OCI-LY7 (cell line): ENCODE data around the gene CNTNAP5. TPM values are rescaled to one million over a fixed set of nuclear protein-coding genes. Genes with fewer than 3 reads are reported as not detected.

Experiments used
- BruUV-seq: library from RNA; stranded (reverse); fragments of 400-500 nt; replicated peaks from 2 replicates; lab custom pipeline; 2021; lab: Mats Ljungman, UMichigan
- CTCF ChIA-PET: fragments of 300-600 bp; sonication (Branson Sonifier 250); formaldehyde crosslinking; loops from one replicate; lab custom pipeline; 2022; ENCODE audit warnings: antibody characterized with exemption; ENCODE audit not compliant: unreplicated experiment; lab: Charles Lee
- POLR2A ChIA-PET: fragments of 300-600 bp; sonication (Branson Sonifier 250); formaldehyde crosslinking; loops from one replicate; lab custom pipeline; 2022; ENCODE audit warnings: antibody characterized with exemption; lab: Charles Lee
- DNase-seq: peaks from one replicate; pipeline ENCODE4 v3.0.0-alpha.2; 2015; ENCODE audit warnings: low spot score
- H2AFZ ChIP-seq: fragments of 200-600 bp; sonication (generic), shearing (Covaris generic); 2 replicates; pipeline ENCODE4 v1.6.1; 2014; ENCODE audit warnings: mild to moderate bottlenecking, antibody characterized with exemption, low read length, moderate library complexity
- H3K27ac ChIP-seq: fragments of 200-600 bp; sonication (generic); 2 replicates; pipeline ENCODE4 v1.5.1; 2014; ENCODE audit warnings: mixed run types, low read depth, mild to moderate bottlenecking, moderate library complexity, low read length, inconsistent platforms; ENCODE audit not compliant: poor library complexity, severe bottlenecking
- H3K36me3 ChIP-seq: fragments of 200-600 bp; sonication (generic); 2 replicates; pipeline ENCODE4 v1.6.1; 2014; ENCODE audit warnings: mild to moderate bottlenecking, antibody characterized with exemption, low read length, moderate library complexity, mixed read lengths; ENCODE audit not compliant: insufficient read depth
- H3K4me1 ChIP-seq: fragments of 200-600 bp; sonication (generic); 2 replicates; pipeline ENCODE4 v1.5.1; 2014; ENCODE audit warnings: mild to moderate bottlenecking, low read length; ENCODE audit not compliant: insufficient read depth, poor library complexity, severe bottlenecking
- H3K4me2 ChIP-seq: fragments of 200-600 bp; sonication (generic); 2 replicates; pipeline ENCODE4 v1.6.1; 2014; ENCODE audit warnings: mild to moderate bottlenecking, low read length
- H3K4me3 ChIP-seq: fragments of 200-600 bp; sonication (generic); 2 replicates; pipeline ENCODE4 v1.5.1; 2014; ENCODE audit warnings: mild to moderate bottlenecking, low read depth, low read length; ENCODE audit not compliant: poor library complexity, severe bottlenecking
- H3K79me2 ChIP-seq: fragments of 200-600 bp; sonication (generic); 2 replicates; pipeline ENCODE4 v1.6.1; 2016; ENCODE audit warnings: low read depth, mild to moderate bottlenecking, low read length, moderate library complexity, mixed read lengths; ENCODE audit not compliant: insufficient read depth
- H3K9me2 ChIP-seq: fragments of 200-600 bp; sonication (generic); 2 replicates; pipeline ENCODE4 v1.6.1; 2016; ENCODE audit warnings: mild to moderate bottlenecking, low read length, mixed read lengths; ENCODE audit not compliant: insufficient read depth
- H3K9me3 ChIP-seq: fragments of 200-600 bp; sonication (generic); 2 replicates; pipeline ENCODE4 v1.6.1; 2014; ENCODE audit warnings: mild to moderate bottlenecking, mixed run types, low read length, mixed read lengths
- H4K20me1 ChIP-seq: fragments of 200-600 bp; sonication (generic); 2 replicates; pipeline ENCODE4 v1.6.1; 2014; ENCODE audit warnings: mild to moderate bottlenecking, antibody characterized with exemption, low read length, moderate library complexity, mixed read lengths; ENCODE audit not compliant: insufficient read depth
- EZH2phosphoT487 ChIP-seq: fragments of 200-600 bp; sonication (generic); IDR thresholded peaks from 2 replicates; pipeline ENCODE4 v1.6.1; 2018; ENCODE audit warnings: low read depth, borderline replicate concordance, mild to moderate bottlenecking, mixed run types, antibody characterized with exemption, low read length, moderate library complexity, mixed read lengths
- intact Hi-C: fragments of 100-400 bp; cut with micrococcal nuclease; formaldehyde crosslinking; loops from one replicate; pipeline ENCODE4 v1.10.0; 2022; ENCODE audit not compliant: unreplicated experiment
- total RNA-seq, 2 experiments: library from RNA; depleted of rRNA in 1 of 2; stranded (reverse); fragments of >200 nt in 1 of 2; shearing (Covaris generic) in 1 of 2; gene quantifications; 2 replicates each; pipeline ENCODE4 v1.2.3, GENCODE V29; 2014 to 2022
- TF ChIP-seq, protein P1 (sequence below): fragments of 200-600 bp; sonication (generic); conservative IDR thresholded peaks from 2 replicates; pipeline ENCODE4 v1.5.1; 2014; ENCODE audit warnings: mild to moderate bottlenecking, antibody characterized with exemption, low read length, moderate library complexity, mixed read lengths

CNTNAP5 gene
- total RNA-seq, 2 experiments from 2014 or later, result not detected

DNA sequence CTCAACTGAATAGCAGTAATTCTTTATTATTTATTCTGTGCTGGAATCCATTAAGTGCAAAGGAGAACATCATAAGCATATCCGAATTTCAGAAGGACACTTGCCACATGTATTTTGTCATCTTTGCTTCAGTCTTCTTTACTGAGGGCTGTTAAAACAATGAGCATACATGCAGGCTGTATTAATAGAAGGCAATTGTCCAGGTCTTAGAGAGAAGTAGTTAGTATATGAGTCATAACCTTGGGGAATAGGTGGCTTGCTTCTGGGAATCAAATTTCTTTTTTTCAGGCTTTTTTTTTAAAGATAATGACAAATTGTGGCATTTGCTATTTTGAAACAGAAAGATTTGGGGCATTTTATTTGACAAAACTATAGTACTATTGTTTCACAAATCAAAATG is 773.5 kb downstream of the CNTNAP5 start:
- no peaks in the 10 kb centered on the region for H3K36me3 ChIP-seq
- H3K79me2 ChIP-seq, result no peaks in the 10 kb centered on the region
- TF ChIP-seq, protein P1, sequence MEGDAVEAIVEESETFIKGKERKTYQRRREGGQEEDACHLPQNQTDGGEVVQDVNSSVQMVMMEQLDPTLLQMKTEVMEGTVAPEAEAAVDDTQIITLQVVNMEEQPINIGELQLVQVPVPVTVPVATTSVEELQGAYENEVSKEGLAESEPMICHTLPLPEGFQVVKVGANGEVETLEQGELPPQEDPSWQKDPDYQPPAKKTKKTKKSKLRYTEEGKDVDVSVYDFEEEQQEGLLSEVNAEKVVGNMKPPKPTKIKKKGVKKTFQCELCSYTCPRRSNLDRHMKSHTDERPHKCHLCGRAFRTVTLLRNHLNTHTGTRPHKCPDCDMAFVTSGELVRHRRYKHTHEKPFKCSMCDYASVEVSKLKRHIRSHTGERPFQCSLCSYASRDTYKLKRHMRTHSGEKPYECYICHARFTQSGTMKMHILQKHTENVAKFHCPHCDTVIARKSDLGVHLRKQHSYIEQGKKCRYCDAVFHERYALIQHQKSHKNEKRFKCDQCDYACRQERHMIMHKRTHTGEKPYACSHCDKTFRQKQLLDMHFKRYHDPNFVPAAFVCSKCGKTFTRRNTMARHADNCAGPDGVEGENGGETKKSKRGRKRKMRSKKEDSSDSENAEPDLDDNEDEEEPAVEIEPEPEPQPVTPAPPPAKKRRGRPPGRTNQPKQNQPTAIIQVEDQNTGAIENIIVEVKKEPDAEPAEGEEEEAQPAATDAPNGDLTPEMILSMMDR, result no peak
- no peak for TF ChIP-seq EZH2phosphoT487
- H3K27ac ChIP-seq, result no peak overlapping the region
- CTCF ChIA-PET, result no interaction called here
- no TSS peak for BruUV-seq
- no peaks in the 10 kb centered on the region for H3K9me2 ChIP-seq
- H3K4me3 ChIP-seq, result no peak overlapping the region
- DNase-seq, result no peak
- H3K4me2 ChIP-seq, result no peak overlapping the region
- no peaks in the 10 kb centered on the region for H4K20me1 ChIP-seq
- no peaks in the 10 kb centered on the region for H3K4me1 ChIP-seq
- intact Hi-C loops, result no loop called here
- POLR2A ChIA-PET, result no interaction called here
- H3K9me3 ChIP-seq, result no peaks in the 10 kb centered on the region
- no peak overlapping the region for H2AFZ ChIP-seq

DNA sequence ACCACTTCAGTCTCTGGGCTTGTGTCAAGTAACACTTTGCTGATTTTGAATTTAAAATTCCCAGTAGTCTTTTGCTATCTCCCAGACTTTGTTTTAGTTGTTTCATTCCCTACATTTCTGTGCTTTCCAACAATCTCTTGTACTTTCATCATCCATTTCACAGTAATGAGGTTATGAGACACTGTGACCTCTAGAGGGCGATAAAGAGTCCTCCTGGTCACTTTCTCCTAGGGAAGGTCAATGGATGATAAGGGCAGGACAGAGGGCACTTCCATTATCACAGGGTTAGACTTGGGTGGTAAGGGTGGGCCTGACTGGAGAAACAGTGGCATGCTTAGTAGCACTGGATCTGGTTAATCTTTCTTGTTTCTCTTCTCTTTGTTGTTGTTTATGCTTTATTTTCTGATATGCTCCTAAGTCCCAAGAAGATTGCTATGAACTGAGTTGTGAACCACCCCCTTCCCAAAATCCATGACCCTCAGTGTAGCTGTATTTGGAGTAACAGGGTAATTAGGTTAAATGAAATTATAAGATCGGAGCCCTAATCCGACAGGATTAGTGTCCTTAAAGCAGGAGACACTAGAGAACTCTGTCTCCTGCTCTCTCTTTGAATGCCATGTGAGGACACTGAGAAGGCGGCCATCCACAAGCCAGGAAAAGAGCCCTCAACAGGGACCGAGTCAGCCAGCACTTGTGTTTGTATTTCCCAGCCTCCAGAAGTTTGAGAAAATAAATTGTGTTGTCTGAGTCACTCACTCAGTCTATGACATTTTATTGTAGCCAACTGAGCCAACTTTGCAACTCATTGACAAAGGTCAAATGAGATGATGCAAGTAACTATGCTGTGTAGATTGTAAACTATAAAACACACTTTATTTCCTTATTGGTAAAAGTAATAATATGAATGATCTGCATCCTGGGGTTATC is 779.2 kb downstream of the CNTNAP5 start:
- no TSS peak for BruUV-seq
- no peaks in the 10 kb centered on the region for H3K4me1 ChIP-seq
- TF ChIP-seq, protein P1, result peak; percentile 88
- TF ChIP-seq EZH2phosphoT487, result no peak
- H3K36me3 ChIP-seq, result no peaks in the 10 kb centered on the region
- POLR2A ChIA-PET, result interaction anchor here (1.2 kb wide), 1 partner anchor 11 kb away, joined by 4 read pairs; no protein-coding TSS in a partner anchor
- no peak overlapping the region for H3K4me2 ChIP-seq
- DNase-seq, result peak; percentile 56
- H3K9me2 ChIP-seq, result no peaks in the 10 kb centered on the region
- no peaks in the 10 kb centered on the region for H3K79me2 ChIP-seq
- H2AFZ ChIP-seq, result no peak overlapping the region
- no peak overlapping the region for H3K4me3 ChIP-seq
- CTCF ChIA-PET, result no interaction called here
- no peak overlapping the region for H3K27ac ChIP-seq
- intact Hi-C loops, result no loop called here
- no peaks in the 10 kb centered on the region for H3K9me3 ChIP-seq
- no peaks in the 10 kb centered on the region for H4K20me1 ChIP-seq

DNA sequence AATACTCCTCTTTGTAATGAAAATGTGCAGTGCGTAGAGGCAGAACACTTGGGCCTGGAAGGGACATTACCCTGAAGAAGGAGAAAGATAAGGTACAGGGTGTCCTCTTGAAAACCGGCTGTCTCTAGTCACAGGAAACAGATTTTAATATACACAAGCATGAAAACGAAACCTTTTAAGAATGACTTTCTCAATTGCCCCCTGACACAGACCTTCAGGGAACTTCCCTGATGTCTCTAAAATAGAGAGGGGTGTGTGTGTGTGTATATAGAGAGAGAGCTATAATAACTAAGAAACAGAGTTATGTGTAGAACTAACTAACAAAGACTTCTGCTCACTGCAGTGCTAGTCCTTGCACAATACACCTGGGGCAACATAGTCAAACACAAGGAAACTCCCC is 780.0 kb downstream of the CNTNAP5 start:
- Histone ChIP-seq H3K79me2 (no peaks in the 10 kb centered on the region), H3K4me3 (no peak overlapping the region), H3K9me3 (no peaks in the 10 kb centered on the region), H3K27ac (no peak overlapping the region), H3K9me2 (no peaks in the 10 kb centered on the region), H3K4me1 (no peaks in the 10 kb centered on the region), H2AFZ (no peak overlapping the region), H3K36me3 (no peaks in the 10 kb centered on the region), H4K20me1 (no peaks in the 10 kb centered on the region), H3K4me2 (no peak overlapping the region)
- ChIA-PET CTCF (no interaction called here), POLR2A (interaction anchor here (1.2 kb wide), 1 partner anchor 10 kb away, joined by 4 read pairs; no protein-coding TSS in a partner anchor)
- no peak for DNase-seq
- intact Hi-C loops, result no loop called here
- no TSS peak for BruUV-seq
- TF ChIP-seq, protein P1, result no peak
- TF ChIP-seq EZH2phosphoT487, result no peak
